VCaP (cell line): ENCODE data around the gene TP53INP2.
"Not testable (repeated sequence)": the region's sequence is repeated elsewhere in the genome, so short reads cannot be mapped to it uniquely, and the experiment has no call there.

Experiments
- H3K27ac ChIP-seq: fragments of 450-650 bp; 2 replicates; pipeline ENCODE4 v1.5.1; 2017
- TF ChIP-seq, protein P1 (sequence below): fragments of 450-650 bp; conservative IDR thresholded peaks from 2 replicates; pipeline ENCODE4 v1.5.1; 2017; ENCODE audit warnings: mild to moderate bottlenecking, moderate library complexity

Gene TP53INP2, protein sequence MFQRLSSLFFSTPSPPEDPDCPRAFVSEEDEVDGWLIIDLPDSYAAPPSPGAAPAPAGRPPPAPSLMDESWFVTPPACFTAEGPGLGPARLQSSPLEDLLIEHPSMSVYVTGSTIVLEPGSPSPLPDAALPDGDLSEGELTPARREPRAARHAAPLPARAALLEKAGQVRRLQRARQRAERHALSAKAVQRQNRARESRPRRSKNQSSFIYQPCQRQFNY

GRCh38 chr20:34704177-34705007 lies at the start of gene TP53INP2:
Gene TP53INP2, plus strand, starts transcription at chr20:34704344. Its CDS starts 4,396 bp downstream, at chr20:34708740.
- TF ChIP-seq, protein P1, sequence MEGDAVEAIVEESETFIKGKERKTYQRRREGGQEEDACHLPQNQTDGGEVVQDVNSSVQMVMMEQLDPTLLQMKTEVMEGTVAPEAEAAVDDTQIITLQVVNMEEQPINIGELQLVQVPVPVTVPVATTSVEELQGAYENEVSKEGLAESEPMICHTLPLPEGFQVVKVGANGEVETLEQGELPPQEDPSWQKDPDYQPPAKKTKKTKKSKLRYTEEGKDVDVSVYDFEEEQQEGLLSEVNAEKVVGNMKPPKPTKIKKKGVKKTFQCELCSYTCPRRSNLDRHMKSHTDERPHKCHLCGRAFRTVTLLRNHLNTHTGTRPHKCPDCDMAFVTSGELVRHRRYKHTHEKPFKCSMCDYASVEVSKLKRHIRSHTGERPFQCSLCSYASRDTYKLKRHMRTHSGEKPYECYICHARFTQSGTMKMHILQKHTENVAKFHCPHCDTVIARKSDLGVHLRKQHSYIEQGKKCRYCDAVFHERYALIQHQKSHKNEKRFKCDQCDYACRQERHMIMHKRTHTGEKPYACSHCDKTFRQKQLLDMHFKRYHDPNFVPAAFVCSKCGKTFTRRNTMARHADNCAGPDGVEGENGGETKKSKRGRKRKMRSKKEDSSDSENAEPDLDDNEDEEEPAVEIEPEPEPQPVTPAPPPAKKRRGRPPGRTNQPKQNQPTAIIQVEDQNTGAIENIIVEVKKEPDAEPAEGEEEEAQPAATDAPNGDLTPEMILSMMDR, result no peak
- peak within 1 kb of the TSS; percentile 87 for H3K27ac ChIP-seq

DNA sequence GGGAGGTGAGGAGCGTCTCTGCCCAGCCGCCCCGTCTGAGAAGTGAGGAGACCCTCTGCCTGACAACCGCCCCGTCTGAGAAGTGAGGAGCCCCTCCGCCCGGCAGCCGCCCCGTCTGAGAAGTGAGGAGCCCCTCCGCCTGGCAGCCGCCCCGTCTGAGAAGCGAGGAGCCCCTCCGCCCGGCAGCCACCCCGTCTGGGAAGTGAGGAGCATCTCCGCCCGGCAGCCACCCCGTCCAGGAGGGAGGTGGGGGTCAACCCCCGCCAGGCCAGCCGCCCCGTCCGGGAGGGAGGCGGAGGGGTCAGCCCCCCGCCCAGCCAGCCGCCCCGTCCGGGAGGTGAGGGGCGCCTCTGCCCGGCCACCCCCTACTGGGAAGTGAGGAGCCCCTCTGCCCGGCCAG lies 45.5 kb upstream of the TP53INP2 start:
- H3K27ac ChIP-seq, result not testable (repeated sequence)

GRCh38 chr20:34661811-34662210 lies 42.3 kb upstream of the TP53INP2 start:
- H3K27ac ChIP-seq, result not testable (repeated sequence)

DNA sequence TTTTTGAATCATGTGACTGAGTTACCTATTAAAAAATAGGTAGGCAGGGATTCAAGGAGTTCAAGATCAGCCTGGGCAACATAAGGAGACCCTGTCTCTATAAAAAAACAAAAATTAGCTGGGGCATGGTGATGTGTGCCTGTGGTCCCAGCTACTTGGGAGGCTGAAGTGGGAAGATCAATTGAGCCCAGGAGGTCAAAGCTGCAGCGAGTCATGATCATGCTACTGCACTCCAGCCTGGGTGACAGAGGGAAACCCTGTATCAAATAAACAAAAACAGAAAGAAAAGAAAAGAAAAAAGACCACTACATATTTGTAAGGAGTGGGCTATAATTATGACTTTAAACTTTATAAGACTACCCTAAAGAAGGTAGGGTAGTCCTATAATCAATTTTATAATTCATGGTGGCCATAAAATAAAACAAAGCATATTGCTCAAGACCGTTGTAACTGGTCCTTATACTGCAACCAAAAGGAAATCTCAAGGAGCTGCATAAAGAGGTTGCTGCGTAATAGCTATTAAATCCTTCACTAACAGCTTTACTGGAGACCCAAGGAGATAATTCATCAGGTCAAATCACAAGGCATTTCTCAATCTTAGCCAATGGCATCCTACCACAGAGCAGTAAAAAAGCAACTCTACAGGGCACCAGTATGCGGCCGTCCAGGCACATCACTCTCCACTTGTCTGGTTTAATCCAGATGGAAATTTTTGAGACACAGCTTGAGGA lies 40.8 kb upstream of the TP53INP2 start:
- no peak overlapping the region for H3K27ac ChIP-seq
- TF ChIP-seq, protein P1, result no peak

DNA sequence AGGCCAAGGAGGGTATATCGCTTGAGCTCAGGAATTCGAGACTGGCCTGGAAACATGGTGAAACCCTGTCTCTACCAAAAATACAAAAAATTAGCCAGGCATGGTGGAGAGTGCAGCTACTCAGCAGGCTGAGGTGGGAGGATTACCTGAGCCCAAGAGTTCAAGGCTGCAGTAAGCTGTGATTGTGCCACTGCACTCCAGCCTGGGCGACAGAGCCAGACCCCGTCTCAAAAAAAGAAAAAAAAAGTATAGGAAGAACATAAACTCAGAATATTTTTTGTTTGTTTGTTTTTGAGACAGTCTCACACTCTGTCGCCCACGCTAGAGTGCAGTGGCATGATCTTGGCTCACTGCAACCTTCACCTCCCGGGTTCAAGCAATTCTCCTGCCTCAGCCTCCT lies 39.4 kb upstream of the TP53INP2 start:
- H3K27ac ChIP-seq, result not testable (repeated sequence)

GRCh38 chr20:34669094-34669493 lies 35.0 kb upstream of the TP53INP2 start:
- H3K27ac ChIP-seq, result no peak overlapping the region
- TF ChIP-seq, protein P1, result no peak

DNA sequence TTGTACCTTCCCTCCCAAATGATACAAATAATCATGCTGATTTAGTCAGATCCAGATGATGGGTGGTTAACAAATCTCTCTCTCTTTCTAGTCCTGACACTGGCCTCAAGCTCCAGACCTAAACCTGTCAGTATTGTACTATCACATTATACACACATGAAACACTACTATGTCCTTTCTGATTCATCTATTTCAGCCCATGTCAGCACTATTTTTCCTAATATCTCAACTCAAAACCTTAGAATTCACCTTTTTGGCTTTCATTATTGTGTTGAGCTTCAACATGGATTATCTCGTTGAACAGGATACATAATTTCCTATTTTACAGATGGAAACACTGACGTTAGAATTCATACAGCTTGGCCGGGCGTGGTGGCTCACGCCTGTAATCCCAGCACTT lies 30.7 kb upstream of the TP53INP2 start:
- H3K27ac ChIP-seq, result no peak overlapping the region
- TF ChIP-seq, protein P1, result no peak

DNA sequence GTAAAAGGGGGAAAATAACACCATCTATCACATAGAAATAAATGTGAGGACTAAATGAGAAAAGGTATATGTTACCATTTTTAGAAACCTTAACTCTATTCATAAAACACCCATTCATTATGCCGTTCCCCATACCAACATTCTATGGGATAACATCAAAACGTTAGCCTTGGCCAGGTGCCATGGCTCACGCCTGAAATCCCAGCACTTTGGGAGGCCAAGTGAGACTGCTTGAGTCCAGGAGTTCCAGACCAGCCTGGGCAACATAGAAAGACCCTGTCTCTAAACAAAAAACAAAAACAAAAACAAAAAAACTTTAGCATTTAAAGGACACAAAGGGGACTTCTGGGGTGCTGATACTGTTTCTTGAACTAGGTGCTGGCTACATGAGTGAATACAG lies 28.6 kb upstream of the TP53INP2 start:
- peak overlapping the region; percentile 81 for H3K27ac ChIP-seq
- TF ChIP-seq, protein P1, result no peak
